Activated CD4-positive, alpha-beta T cell treated with anti-CD3 and anti-CD28 coated beads for 24 hours (primary cell): Measurements from ENCODE around the gene SOCS1.

Experiments used
- DNase-seq, 2 donors: peaks; one replicate each; pipeline ENCODE4 v3.0.0-alpha.2; 2020; ENCODE audit warnings: low read depth in 2 of 2

SOCS1 gene

GRCh38 chr16:11245222-11245737, 10.7 kb downstream of the SOCS1 start:
- DNase-seq = no peak

- DNase-seq = no peak
Observed at GRCh38 chr16:11242658-11243057, 13.3 kb downstream of the SOCS1 start.

GRCh38 chr16:11241480-11242204, 14.4 kb downstream of the SOCS1 start:
- no peak for DNase-seq

GRCh38 chr16:11240636-11241473, 15.1 kb downstream of the SOCS1 start:
- no peak for DNase-seq

GRCh38 chr16:11239644-11240632, 16.1 kb downstream of the SOCS1 start:
- no peak for DNase-seq

GRCh38 chr16:11238272-11239202, 17.5 kb downstream of the SOCS1 start:
- DNase-seq = no peak

- no peak for DNase-seq
Observed at GRCh38 chr16:11236461-11237254, 19.3 kb downstream of the SOCS1 start.

GRCh38 chr16:11235703-11235991, 20.4 kb downstream of the SOCS1 start:
- no peak for DNase-seq

- DNase-seq = no peak
Observed at GRCh38 chr16:11234884-11235702, 20.9 kb downstream of the SOCS1 start.

- DNase-seq = peak; percentile 64 to 73
Observed at GRCh38 chr16:11233727-11234376, 22.2 kb downstream of the SOCS1 start.

GRCh38 chr16:11232852-11233726, 22.9 kb downstream of the SOCS1 start:
- peak; percentile 76 to 85 for DNase-seq

GRCh38 chr16:11232302-11232851, 23.6 kb downstream of the SOCS1 start:
- DNase-seq = no peak

GRCh38 chr16:11231367-11231970, 24.5 kb downstream of the SOCS1 start:
- no peak for DNase-seq

GRCh38 chr16:11229906-11230305, 26.1 kb downstream of the SOCS1 start:
- DNase-seq = no peak

- no peak for DNase-seq
Observed at GRCh38 chr16:11229432-11229831, 26.6 kb downstream of the SOCS1 start.

- no peak for DNase-seq
Observed at GRCh38 chr16:11225677-11226549, 30.1 kb downstream of the SOCS1 start.
